ENCODE measurements around the gene C15orf62. TPM values are rescaled to one million over a fixed set of nuclear protein-coding genes. Genes with fewer than 3 reads are reported as not detected.

Gene C15orf62
- polyA plus RNA-seq, 1 donor = 3.3 TPM

GRCh38 chr15:40754883-40755811 is 14.6 kb upstream of the C15orf62 start, which contains the start of gene RMDN3:
Gene RMDN3 (minus strand): TSS chr15:40755254. CDS start chr15:40754783, 471 bp downstream.
- DNase-seq = peak; percentile 95

DNA sequence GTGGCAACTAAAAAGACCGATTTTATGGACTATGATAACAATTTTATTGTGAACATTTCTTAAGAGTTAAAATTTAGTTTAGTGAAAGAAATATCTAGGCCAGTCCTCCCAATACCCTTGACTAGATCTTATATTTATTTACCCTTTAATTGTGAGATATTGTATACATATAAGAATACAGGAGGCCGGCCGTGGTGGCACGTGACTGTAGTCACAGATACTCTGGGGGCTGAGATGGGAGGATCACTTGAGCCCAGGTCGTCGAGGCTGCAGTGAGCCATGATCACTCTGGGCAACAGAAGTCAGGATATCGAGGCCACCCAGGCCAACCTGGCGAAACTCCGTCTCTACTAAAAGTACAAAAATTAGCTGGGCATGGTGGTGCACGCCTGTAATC is 14.0 kb upstream of the C15orf62 start:
- no peak for DNase-seq

- DNase-seq = no peak
These were observed 12.8 kb upstream of the C15orf62 start for GRCh38 chr15:40756938-40757337.

- DNase-seq = no peak
These were observed 9.8 kb upstream of the C15orf62 start for GRCh38 chr15:40759961-40760360.

DNA sequence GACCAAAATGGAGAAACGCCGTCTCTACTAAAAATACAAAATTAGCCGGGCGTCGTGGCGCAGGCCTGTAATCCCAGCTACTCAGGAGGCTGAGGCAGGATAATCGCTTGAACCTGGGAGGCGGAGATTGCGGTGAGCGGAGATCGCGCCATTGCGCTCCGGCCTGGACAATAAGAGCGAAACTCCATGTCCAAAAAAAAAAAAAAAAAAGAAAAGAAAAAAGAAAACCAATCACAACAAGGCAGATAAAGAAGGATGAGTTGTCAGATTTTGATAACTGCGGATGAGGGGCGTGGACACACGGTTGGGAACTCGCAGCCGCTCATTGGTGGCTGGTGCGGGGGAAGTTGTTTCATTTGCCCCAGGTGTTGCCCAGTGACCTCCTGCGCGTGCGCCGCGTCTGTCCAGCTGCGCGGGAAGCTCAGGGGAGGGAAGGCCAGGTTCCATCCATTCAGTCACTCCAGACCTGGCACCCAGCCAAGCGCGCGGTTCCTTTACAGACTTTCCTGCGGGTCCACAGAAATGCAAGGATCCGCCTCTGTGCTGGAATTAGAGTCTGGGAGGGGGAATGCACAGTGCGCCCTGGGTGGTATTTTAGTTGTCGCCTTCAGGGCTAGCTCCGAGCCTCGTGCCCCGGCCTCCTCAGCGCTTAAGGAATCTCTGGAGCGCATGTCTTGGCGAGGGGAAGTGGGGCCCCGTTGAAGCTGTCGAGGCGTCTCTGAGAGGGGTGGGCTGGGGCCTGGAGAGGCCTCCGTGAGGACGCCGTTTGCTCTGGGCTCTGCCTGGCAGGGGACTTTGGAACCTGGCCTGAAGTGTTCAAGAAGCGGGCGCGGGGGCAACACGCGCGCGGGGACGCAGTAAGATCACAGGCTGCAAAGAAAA is 6.6 kb upstream of the C15orf62 start:
- DNase-seq = peak; percentile 78

DNA sequence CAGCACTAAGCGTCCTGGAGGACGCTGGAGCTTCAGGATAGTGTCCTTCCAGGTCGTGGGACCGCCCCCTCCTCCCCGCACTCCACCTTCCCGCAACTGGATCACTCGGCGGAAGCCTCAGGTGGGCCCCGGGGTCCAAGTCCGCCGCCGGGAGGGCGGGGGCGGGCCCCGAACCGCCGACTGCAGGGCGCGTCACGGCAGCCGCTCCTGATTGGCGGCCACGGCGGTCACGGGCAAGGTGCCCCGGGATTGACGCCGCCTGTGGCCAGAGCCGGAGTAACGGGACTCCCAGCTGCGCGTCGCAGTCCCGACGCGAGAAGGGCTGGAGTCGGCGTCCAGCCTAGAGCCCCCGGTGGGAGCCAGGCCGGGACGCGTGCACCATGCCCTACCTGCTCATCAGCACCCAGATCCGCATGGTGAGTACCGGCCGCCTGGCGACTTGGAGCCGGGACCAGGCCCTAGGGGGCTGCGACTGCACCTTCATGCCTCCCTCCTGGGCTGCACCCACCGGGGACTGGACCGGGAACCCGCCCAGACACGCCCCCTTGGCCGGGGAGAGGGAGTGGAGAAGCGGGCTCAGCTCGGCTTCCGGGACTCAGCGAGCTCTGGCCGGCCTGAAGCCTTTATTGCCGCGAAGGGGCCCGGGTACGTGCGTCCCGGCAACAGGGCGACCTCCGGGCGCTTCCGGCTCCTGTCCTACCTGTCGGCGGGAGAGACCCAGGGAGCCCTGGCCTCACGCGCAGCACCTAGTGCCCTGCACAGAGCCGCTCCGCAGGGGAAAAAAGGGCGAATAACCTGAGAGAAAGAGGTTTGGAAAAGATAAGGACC is 5.8 kb upstream of the C15orf62 start, which contains the start of gene GCHFR:
Gene GCHFR (plus strand): TSS at position 268 of the 828 bp plus-strand sequence. CDS start 113 bp downstream, at position 381.
- DNase-seq = peak; percentile 65

DNA sequence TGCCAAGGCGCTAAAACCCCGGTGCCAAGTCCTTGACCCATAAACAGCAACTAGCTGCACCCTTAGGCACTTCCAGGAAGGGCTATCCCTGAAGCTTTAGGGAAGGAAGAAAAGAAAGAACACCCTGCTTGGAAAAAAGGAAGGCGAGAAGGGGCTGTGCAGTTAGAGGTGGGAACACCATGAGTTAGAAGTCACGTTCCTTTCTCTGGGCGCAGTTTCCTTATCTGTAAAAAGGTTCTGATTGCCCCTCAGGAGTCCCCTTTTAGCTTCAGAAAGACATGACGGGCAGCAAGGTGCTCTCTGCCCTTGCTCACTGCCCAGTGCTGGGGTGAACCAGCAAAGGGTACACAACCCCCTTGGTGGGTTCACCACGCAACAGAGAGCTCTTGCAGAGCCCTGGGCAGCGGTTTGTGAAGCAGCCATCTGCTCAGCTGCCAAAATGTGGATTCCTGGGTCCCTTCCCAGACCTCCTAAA is 5.1 kb upstream of the C15orf62 start:
- no peak for DNase-seq

GRCh38 chr15:40766194-40766815 is 3.5 kb upstream of the C15orf62 start:
- no peak for DNase-seq

- DNase-seq = no peak
These were observed 2.6 kb upstream of the C15orf62 start for GRCh38 chr15:40766906-40767837.

DNA sequence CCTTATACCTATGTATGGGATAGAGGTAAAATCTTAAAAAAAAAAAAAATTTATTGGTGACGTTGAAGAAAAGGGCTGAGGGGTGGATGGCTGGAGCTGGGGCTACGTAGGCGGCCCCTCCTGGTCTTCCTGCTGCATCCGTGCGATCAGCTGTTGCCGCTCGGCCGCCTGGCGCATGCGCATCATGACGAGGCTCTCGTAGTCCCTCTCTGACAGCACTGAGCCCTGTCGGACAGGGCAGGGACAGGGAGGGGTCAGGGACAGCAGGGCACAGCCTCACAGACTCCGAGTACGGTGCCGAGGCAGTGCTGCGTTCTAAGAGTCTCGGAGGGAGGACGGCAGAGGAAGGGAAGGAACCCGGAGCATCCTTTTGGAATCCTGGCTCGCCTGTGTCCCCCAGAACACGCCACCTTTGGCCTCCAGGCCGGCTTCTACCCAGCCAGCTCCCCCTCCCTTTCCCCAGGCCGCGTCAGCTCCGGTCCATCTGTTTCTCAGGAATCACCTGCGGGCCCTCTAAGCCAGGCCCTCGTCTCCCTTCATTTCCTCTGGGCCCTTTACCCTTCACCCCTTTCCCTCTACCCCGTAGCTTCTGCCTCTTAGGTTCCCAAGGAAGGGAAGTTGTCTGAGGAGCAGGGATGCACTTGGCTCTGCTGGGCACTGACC is 1.8 kb upstream of the C15orf62 start:
- DNase-seq = no peak

DNA sequence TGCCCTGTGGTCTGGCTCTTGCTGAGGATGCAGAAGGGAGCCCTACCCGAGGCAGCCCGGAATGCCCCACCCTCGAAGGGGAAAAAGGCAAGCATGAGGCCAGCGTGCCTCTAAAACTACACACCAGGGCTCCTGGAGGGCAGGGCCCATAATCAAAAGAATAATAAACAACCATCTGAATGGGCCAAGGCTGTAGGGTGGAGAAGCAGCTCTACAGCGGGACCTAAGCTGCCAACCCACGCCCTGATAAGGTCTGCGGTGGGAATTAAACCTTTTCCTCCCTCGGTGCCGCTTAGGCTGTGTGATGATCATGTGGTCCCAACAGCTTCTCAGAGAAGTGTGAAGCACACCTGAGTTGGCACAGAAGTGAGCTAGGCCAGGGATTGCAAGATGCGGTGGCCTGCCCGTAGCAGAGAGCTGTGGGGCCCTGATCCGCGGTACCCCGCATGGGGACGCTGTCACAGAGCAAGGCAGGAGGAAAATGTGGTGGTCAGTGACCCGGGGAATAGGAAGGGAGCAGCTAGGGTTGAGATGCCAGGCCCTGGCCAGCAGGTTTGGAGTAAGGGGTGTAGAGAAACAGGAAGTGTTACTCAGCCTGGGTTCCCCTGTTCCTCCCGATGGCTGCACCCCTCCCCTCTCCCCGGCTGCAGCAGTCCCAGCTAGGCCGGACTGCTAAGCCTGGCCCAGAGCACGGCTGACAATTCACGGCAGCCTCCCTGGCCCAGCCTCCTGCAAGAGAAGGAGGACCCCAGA is 1.1 kb upstream of the C15orf62 start:
- no peak for DNase-seq

- DNase-seq = no peak
These were observed 454 bp downstream of the C15orf62 start for GRCh38 chr15:40770147-40770721.

- no peak for DNase-seq
These were observed 1.5 kb downstream of the C15orf62 start for GRCh38 chr15:40771242-40771641.

DNA sequence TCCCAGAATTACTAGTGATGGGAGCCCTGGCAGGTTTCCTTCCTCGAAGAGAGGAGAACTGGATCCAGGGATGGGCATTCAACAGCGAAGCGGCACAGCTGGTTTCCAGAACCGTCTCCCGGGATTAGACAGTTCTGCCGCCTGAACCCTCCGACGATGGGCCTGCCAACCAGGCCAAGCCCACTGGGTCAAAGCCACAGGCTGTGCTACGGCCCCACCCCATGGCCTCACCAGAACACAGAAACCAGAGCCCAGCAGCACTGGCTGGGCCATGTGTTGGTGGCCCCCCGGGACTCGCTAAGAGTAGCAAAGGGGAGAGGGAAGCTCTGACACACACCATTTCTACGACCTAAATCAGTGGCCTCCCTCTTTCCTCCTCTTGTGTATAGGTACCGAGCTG is 2.2 kb downstream of the C15orf62 start:
- DNase-seq = no peak

GRCh38 chr15:40773496-40773895 is 3.7 kb downstream of the C15orf62 start:
- DNase-seq = no peak

GRCh38 chr15:40773902-40774301 is 4.1 kb downstream of the C15orf62 start:
- DNase-seq = no peak

GRCh38 chr15:40775007-40775406 is 5.2 kb downstream of the C15orf62 start:
- no peak for DNase-seq
